ENCODE measurements around the gene ATP2B3.

Gene ATP2B3

GRCh38 chrX:153611298-153612095 lies 94.1 kb downstream of the ATP2B3 start:
- no peaks in the 10 kb centered on the region for H3K36me3 ChIP-seq (ENCODE audit: control insufficient read depth, insufficient read depth, low read length)
- TF ChIP-seq, protein P1, sequence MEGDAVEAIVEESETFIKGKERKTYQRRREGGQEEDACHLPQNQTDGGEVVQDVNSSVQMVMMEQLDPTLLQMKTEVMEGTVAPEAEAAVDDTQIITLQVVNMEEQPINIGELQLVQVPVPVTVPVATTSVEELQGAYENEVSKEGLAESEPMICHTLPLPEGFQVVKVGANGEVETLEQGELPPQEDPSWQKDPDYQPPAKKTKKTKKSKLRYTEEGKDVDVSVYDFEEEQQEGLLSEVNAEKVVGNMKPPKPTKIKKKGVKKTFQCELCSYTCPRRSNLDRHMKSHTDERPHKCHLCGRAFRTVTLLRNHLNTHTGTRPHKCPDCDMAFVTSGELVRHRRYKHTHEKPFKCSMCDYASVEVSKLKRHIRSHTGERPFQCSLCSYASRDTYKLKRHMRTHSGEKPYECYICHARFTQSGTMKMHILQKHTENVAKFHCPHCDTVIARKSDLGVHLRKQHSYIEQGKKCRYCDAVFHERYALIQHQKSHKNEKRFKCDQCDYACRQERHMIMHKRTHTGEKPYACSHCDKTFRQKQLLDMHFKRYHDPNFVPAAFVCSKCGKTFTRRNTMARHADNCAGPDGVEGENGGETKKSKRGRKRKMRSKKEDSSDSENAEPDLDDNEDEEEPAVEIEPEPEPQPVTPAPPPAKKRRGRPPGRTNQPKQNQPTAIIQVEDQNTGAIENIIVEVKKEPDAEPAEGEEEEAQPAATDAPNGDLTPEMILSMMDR (IDR thresholded peaks at IDR 0.05): no peak
- H3K27me3 ChIP-seq (ENCODE audit: control insufficient read depth, insufficient read depth, low read length): no peaks in the 10 kb centered on the region
- no peak overlapping the region for H2AFZ ChIP-seq
- H3K4me3 ChIP-seq (ENCODE audit: low read depth, low read length): no peak overlapping the region
- H3K4me2 ChIP-seq (ENCODE audit: low read length): no peak overlapping the region
- no peaks in the 10 kb centered on the region for H3K79me2 ChIP-seq
- H3K9me3 ChIP-seq (ENCODE audit: control insufficient read depth, low read length): no peaks in the 10 kb centered on the region
- no peaks in the 10 kb centered on the region for H3K4me1 ChIP-seq
- no peak overlapping the region for H3K9ac ChIP-seq
- no peak overlapping the region for H3K27ac ChIP-seq

DNA sequence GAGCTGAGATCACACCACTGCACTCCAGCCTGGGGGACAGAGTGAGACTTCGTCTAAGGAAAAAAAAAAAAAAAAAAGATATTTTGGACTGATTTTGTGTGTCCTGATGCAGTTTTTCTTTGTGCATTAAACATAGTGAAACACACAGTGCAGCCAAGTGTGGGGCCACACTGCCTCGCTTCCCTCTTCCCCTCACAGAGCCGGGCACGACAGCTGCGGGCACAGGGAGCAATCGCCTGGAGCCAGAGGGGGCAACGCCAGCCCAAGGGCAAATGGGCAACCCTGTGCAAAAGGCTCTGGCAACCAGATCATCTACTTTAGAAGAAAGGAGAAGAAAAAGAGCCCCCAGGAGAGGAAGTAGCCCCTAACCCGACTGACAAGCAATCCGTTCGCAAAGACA lies 95.0 kb downstream of the ATP2B3 start:
- no peaks in the 10 kb centered on the region for H3K79me2 ChIP-seq
- no peak overlapping the region for H3K4me3 ChIP-seq (ENCODE audit: low read depth, low read length)
- TF ChIP-seq, protein P1 (IDR thresholded peaks at IDR 0.05): no peak
- H3K27ac ChIP-seq: no peak overlapping the region
- no peak overlapping the region for H2AFZ ChIP-seq
- H3K27me3 ChIP-seq (ENCODE audit: control insufficient read depth, insufficient read depth, low read length): no peaks in the 10 kb centered on the region
- H3K9ac ChIP-seq: no peak overlapping the region
- H3K36me3 ChIP-seq (ENCODE audit: control insufficient read depth, insufficient read depth, low read length): no peaks in the 10 kb centered on the region
- H3K4me1 ChIP-seq: no peaks in the 10 kb centered on the region
- H3K9me3 ChIP-seq (ENCODE audit: control insufficient read depth, low read length): no peaks in the 10 kb centered on the region
- H3K4me2 ChIP-seq (ENCODE audit: low read length): no peak overlapping the region

DNA sequence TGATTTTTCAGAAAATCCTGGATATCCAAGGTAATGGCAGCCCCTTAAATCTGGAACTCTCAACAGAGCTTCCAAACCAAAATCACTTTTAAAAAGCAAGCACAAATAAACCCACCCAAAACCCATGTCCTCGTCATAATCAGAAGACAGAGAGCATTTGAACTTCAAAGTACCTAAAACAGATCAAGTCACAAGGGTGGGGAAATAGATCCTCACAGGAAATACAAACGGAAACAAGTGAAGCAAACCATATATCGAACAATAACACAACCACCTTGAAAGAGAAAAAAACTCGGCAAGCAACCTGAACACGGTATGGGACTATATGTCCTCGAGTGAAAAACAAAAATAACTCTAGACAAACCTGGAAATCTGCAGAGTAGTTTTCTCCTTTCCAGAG lies 97.4 kb downstream of the ATP2B3 start:
- no peaks in the 10 kb centered on the region for H3K79me2 ChIP-seq
- no peaks in the 10 kb centered on the region for H3K9me3 ChIP-seq (ENCODE audit: control insufficient read depth, low read length)
- H3K4me1 ChIP-seq: no peaks in the 10 kb centered on the region
- H3K4me2 ChIP-seq (ENCODE audit: low read length): no peak overlapping the region
- H2AFZ ChIP-seq: no peak overlapping the region
- no peaks in the 10 kb centered on the region for H3K36me3 ChIP-seq (ENCODE audit: control insufficient read depth, insufficient read depth, low read length)
- H3K4me3 ChIP-seq (ENCODE audit: low read depth, low read length): no peak overlapping the region
- H3K27ac ChIP-seq: no peak overlapping the region
- H3K27me3 ChIP-seq (ENCODE audit: control insufficient read depth, insufficient read depth, low read length): no peaks in the 10 kb centered on the region
- TF ChIP-seq, protein P1 (IDR thresholded peaks at IDR 0.05): no peak
- H3K9ac ChIP-seq: no peak overlapping the region

GRCh38 chrX:153620576-153620975 lies 103.1 kb downstream of the ATP2B3 start:
- Histone ChIP-seq H3K9me3 (ENCODE audit: control insufficient read depth, low read length) (no peaks in the 10 kb centered on the region), H3K4me1 (no peaks in the 10 kb centered on the region), H2AFZ (no peak overlapping the region), H3K4me2 (ENCODE audit: low read length) (no peak overlapping the region), H3K9ac (no peak overlapping the region), H3K4me3 (ENCODE audit: low read depth, low read length) (no peak overlapping the region), H3K79me2 (no peaks in the 10 kb centered on the region), H3K27me3 (ENCODE audit: control insufficient read depth, insufficient read depth, low read length) (no peaks in the 10 kb centered on the region), H3K27ac (no peak overlapping the region), H3K36me3 (ENCODE audit: control insufficient read depth, insufficient read depth, low read length) (no peaks in the 10 kb centered on the region)
- TF ChIP-seq, protein P1 (IDR thresholded peaks at IDR 0.05): no peak

All from parathyroid adenoma (tissue), 2 donors.